NCI-H226 (cell line): Measurements from ENCODE around the gene OR2A1.
"Not testable (repeated sequence)": the region's sequence is repeated elsewhere in the genome, so short reads cannot be mapped to it uniquely, and the experiment has no call there.

Source experiments
- DNase-seq: peaks from one replicate; pipeline ENCODE4 v3.0.0-alpha.2; 2015

The OR2A1 gene

GRCh38 chr7:144311872-144312469, at the start of gene OR2A1:
Gene OR2A1, plus strand, starts transcription at chr7:144312419. Its CDS starts 5,706 bp downstream, at chr7:144318125.
- DNase-seq, result not testable (repeated sequence)

DNA sequence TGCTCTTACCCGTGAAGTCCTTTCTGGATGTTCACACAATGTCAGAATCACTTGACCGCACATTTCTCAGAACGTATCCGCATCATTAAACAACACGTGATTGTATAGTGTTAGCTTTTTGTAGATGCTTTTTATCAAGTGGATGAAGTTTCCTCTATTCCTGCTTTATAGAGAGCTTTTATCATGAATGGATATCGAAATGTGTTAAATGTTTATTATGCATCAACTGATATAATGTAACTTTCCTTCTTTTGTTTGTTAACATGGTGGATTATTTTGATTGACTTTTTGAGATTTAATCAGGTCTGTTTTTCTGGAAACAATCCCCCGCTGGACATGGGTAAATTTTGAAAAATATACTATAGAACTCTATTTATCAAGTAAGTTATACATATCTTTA, 47.5 kb upstream of the OR2A1 start, which contains the start of gene OR2A7:
Gene OR2A7 (minus strand): TSS at position 101 of the 400 bp plus-strand sequence. CDS start 5,164 bp downstream, outside the sequence.
- DNase-seq, result not testable (repeated sequence)

DNA sequence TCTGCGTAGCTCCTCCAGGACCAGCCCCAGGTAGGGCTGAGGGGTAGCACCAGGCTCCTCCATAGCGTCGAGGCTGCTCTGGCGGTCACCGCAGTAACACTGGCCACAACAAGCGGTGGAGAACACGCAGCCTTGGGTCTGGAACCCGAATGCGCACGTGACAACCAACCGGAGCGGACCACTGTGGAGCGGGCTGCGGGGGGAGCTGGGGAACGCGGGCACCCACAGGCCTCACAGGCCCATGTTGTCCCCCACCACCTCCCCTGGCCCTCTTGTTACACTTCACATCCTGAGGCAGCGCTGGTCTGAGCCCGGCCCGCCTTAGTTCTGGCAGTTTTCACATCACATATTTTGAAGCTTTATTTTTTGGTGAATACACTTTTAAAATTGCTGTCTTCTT, 43.0 kb upstream of the OR2A1 start, which contains the start of gene CTAGE8:
Gene CTAGE8 (minus strand): TSS at position 101 of the 400 bp plus-strand sequence. CDS start 38 bp downstream, at position 63.
- DNase-seq, result not testable (repeated sequence)

GRCh38 chr7:144275281-144275680, 36.9 kb upstream of the OR2A1 start:
- not testable (repeated sequence) for DNase-seq

DNA sequence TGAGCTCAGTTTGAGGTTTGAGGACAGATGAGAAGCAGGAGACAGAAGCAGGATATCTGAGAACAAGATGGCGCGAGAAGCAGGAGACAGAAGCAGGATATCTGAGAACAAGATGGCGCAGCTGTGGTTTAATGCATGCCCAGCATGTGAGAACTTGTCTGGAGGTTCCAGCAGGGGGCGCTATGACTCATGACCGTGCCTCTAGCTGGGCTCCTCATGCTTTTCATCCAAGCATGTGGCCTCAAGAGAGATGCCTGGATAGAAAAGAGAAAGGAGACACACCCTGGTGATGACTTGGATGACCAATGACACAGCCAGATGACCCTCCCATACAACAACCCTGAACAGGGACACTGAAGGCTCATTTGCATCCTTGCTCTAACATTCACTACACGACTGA, 32.2 kb upstream of the OR2A1 start:
- not testable (repeated sequence) for DNase-seq

DNA sequence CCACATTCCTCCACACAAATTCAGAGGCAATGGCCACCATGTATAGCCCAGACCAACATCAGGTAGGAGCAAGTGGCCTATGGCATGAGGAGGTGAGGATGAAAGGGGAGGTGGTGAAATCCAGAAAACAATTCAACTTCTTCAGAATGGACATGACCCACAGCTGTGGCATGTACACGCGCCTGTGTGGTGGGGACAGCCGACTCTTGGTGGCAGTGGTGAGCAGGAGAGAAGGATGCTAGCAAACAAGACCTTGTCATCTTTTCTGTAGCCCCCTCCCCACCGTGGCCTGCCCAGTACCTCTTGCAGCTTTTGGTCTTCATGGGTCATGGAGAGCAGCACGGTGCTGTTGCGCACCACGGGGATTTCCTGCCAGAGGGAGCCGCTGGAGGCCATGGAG, 30.2 kb upstream of the OR2A1 start:
- DNase-seq, result not testable (repeated sequence)

- DNase-seq, result not testable (repeated sequence)
Observed at GRCh38 chr7:144282490-144282889, 29.7 kb upstream of the OR2A1 start.

GRCh38 chr7:144283716-144284115, 28.5 kb upstream of the OR2A1 start:
- DNase-seq, result not testable (repeated sequence)

DNA sequence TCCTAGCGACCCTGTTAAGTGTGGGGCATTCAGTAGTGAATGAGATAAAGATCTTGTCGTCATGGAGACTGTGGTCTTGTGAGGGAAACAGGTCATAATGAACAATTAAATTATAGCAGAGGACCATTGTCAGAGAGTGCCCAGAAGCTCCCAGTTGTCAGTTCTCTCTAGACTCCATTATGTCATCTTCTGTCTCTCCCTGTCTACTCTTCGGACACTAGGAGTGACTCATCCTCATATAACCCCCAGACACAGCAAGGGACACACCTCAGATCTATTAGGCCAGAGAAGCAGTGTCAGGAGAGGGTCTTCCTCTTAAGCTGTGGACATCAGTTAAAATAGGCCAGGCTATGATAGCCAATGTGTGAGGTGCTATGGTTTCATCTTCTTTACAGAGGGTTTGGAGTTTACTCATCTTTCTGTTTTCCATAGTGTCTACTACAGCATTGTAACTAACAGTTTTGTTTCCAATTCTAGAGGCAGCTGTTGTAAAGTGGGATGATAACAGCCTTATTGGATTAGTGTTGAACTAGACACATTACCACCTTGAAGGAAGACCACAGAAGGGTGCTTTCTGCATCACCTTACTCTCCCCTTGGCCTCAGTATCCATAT, 24.9 kb upstream of the OR2A1 start:
- not testable (repeated sequence) for DNase-seq

DNA sequence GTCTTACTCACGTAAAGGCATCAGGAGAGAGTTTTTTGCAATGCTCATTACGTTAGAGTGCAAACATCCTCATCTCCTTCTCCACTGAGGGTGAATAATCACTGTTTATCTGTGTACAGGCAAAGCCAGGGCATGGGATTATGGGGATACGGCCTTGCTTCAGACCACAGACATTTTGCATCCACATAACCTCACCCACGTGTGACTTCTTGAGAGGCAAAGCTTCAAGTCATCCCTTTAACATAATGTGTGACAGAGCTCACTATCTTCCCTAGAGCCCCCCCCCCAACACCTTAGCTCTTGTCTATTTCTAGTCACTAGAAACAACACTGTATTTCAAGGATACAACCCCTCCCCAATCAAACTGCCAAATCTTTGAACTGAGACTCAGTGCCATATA, 20.6 kb upstream of the OR2A1 start:
- DNase-seq, result not testable (repeated sequence)

DNA sequence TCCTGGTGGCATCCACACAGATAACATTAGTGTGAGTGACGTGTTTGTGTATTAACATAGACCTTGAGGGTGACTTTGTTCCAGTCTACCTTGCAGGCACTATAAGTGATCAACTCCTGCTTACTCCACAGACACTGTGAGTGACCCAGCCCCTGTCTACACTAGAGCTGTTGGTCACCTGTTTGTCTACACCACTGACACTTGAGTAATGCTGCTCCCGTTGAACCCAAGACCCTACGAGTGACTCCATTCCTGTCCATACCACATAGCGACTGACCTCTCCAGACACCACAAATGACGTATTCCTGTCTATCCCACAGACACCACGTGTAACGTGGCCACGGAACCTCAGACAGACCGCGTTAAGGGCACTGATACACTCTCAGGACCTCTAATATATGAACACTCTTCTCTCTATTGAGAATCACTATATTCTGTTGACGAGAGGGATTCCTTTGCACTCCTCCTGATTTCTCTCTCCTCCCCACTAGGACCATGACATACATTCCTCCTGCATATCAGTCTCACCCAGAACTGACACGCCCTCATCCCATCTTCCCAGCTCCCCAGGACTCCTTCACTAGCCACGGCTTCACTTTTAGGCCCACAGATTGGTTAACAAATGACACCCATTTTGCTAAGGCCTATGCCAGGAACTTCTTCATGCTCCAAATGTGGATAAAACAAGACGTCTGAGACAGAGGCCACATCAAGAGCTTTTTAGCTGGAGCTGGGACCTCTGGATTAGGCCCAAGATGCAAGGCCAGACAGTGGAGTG, 19.6 kb upstream of the OR2A1 start:
- not testable (repeated sequence) for DNase-seq

- not testable (repeated sequence) for DNase-seq
Observed at GRCh38 chr7:144293794-144294499, 18.3 kb upstream of the OR2A1 start.

DNA sequence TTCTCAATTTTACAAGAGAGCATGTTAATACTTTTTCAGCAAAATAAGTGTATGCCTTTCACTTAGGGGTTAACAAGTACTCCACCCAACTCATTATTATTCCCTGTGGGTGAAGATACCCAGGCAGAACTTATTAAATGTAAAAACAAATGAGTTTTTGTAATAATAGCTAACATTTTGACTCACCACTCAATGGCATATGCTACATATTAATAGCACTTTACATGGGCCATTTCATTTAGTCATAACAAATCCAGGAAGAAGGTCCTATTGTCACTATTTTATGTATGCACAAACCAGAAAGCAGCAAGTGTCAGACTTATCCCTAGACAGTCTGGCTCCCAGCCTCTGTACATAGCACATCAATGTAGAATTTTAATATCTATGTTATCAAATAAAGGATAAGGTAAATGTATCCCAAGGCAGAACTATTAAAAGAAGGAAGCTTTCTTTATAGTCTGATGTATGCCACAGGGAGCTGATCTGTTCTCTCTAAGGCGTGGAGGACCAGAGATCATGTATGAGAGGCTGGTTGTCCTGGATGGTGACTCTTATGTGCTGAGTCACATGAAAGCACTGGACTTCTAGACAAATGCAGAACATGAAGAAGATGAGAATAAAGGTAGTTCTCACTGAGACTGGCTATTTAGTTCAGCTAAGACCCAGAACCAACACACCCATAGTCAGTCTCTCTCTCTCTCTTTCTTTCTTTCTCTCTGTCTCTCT, 9.5 kb upstream of the OR2A1 start:
- not testable (repeated sequence) for DNase-seq

GRCh38 chr7:144303607-144304006, 8.6 kb upstream of the OR2A1 start:
- not testable (repeated sequence) for DNase-seq

- not testable (repeated sequence) for DNase-seq
Observed at GRCh38 chr7:144305156-144305555, 7.1 kb upstream of the OR2A1 start.

GRCh38 chr7:144309702-144310101, 2.5 kb upstream of the OR2A1 start:
- DNase-seq, result not testable (repeated sequence)

GRCh38 chr7:144311218-144311617, 1.0 kb upstream of the OR2A1 start:
- not testable (repeated sequence) for DNase-seq

DNA sequence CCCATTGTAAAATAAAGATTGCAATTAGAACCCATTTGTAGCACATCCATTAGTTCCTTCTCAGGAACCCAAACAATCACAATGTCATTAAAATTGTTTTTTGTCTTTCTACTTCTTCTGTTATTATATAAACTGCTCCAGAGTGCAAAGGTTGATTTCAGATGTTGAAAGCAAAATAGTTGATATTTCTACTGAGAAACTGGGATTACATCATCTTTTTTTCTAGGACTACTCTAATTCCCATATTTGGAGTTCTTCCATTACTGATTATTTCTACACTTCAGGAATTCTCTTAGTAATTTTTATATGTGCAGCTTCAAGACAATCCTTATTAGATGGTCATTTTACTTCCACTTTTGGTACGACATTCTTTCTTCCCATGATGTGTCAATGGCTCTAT, 5.3 kb downstream of the OR2A1 start:
- not testable (repeated sequence) for DNase-seq

- not testable (repeated sequence) for DNase-seq
Observed at GRCh38 chr7:144319547-144319946, 7.3 kb downstream of the OR2A1 start.

DNA sequence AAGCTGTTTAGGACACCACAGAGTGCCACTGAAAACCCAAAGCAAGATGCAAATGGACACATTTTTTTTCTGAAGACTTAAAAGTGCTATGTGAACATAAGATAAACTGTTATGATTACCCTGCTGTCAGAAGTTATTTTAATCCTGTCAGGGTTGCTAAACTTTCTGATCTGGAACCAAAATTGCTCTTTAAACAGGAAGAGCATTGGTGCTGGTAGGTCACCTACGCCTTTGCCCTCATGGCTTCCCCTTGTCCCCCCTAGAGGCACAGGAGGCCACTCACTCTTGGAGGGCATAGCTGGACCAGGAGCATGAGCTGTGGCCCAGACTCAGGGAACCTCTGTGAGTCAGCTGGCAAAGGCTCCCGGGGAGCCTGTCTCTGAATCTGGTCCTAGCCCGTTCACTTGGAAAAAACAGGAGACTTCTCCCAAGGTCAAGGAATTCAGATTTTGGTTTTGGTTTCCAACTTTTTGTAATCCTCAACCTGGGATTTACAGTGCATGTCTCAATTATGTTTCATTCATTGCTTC, 9.5 kb downstream of the OR2A1 start:
- DNase-seq, result not testable (repeated sequence)

- DNase-seq, result not testable (repeated sequence)
Observed at GRCh38 chr7:144323359-144323758, 11.1 kb downstream of the OR2A1 start.

- DNase-seq, result not testable (repeated sequence)
Observed at GRCh38 chr7:144325868-144326267, 13.6 kb downstream of the OR2A1 start.
